Erythroblast (primary cell): ENCODE results near the gene ARL6IP5.

Experiments used
- GATA1 ChIP-seq: IDR thresholded peaks from 2 replicates; pipeline ENCODE4 v1.6.1; 2011; ENCODE audit warnings: low read depth, mild to moderate bottlenecking, control low read depth, low read length, moderate library complexity
- POLR2A ChIP-seq: IDR thresholded peaks from 2 replicates; pipeline ENCODE4 v1.6.1; 2011; ENCODE audit warnings: mild to moderate bottlenecking, low read length

DNA sequence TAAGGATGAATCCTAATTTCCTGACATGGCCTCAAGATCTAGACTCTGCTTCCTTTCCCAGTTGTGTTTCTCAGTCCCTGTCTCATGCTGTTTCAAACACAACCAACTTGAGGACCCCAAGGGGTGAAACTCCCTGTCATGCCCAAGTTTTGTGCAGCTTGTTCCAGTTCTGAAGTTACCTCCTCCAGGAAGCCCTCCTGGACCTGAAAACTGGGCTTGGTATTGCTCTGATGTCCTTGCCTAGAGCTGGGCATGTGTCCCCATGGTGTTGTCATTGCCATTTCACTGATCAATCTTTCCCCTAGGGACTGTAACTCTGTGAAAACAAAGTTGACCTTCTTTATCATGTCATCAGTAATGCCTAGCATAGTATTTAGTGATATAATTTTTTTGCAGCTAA lies 43.8 kb downstream of the ARL6IP5 start:
- TF ChIP-seq POLR2A = no peak
- TF ChIP-seq GATA1 = no peak
